A172 (cell line): ENCODE results near the gene TULP4. TPM values are rescaled to one million over a fixed set of nuclear protein-coding genes. Genes with fewer than 3 reads are reported as not detected.
"Not testable (repeated sequence)": the region's sequence is repeated elsewhere in the genome, so short reads cannot be mapped to it uniquely, and the experiment has no call there.

ENCODE experiments used
- DNase-seq: peaks from one replicate; pipeline ENCODE4 v3.0.0-alpha.2; 2015; ENCODE audit warnings: low spot score
- total RNA-seq: library from RNA; depleted of rRNA; stranded (reverse); fragments of >200 nt; shearing (Covaris generic); gene quantifications from 2 replicates; pipeline ENCODE4 v1.2.3, GENCODE V29; 2014

TULP4 gene
- total RNA-seq, 1 experiment from 2014 or later: 47.7 TPM

DNA sequence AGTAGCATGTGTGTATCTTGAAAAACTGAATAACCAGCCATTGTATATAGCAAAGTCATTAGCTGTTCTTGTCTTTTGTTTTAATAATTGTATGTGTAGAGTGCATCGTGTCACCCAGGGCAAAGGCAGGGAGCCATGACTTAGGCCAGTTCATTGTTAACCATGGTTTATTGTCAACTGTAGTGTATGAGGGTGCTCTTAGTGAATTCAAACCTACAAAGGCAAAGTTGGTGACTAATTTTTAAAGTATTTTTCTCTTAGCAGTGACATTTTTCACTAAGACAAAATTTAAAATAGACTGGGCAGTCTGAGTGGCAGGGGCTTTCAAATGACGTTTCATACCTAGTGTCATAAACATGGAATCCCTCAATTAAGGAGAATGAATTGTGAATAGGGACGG is 79.0 kb downstream of the TULP4 start:
- DNase-seq: no peak

DNA sequence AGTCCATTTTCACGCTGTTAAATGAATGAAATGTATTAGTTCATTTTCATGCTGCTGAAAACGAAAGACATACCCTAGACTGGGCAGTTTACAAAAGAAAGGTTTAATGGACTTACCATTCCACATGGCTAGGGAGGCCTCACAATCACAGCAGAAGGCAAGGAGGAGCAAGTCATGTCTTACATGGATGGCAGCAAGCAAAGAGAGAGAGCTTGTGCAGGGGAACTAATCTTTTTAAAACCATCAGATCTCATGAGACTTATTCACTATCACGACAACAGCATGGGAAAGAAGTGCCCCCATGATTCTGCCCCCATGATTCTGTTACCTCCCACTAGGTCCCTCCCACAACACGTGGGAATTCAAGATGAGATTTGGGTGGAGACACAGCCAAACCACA is 79.7 kb downstream of the TULP4 start:
- DNase-seq: not testable (repeated sequence)

DNA sequence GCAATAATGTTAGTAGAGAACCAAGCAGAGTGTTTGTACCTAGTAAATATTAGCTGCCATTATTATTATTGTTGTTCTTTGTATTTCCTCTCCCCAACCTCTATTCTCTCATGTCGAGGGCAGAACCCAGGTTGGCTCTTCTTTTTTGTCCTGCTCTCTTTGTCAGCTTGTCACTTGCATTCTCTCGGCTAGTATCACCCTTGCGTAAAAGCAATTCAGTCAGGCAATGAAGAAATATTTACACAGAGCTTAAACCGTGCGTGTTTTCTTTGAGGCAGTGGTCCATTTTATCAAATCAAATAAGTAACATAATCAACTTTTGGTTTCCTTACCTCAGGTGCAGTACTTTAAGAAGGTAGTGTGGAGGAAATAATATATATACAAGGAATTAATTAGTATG is 83.9 kb downstream of the TULP4 start:
- no peak for DNase-seq

DNA sequence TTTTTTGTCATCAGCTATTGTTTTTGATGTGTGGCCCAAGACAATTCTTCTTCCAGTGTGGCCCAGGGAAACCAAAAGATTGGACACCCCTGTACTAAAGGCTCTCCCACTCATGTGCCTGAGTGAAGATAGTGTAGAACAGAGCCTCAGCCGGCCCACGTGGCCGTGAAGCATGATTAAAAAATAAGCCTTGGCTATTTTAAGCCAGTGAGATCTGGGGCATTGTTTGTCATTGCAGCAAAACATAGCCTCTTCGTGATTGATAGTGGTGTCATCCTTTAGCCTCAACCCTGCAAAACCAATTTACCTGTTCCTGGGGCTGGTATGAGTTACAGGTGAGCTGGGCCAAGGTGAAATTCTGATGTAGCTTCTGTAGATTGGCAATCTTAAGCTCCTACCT is 85.3 kb downstream of the TULP4 start:
- DNase-seq: no peak

DNA sequence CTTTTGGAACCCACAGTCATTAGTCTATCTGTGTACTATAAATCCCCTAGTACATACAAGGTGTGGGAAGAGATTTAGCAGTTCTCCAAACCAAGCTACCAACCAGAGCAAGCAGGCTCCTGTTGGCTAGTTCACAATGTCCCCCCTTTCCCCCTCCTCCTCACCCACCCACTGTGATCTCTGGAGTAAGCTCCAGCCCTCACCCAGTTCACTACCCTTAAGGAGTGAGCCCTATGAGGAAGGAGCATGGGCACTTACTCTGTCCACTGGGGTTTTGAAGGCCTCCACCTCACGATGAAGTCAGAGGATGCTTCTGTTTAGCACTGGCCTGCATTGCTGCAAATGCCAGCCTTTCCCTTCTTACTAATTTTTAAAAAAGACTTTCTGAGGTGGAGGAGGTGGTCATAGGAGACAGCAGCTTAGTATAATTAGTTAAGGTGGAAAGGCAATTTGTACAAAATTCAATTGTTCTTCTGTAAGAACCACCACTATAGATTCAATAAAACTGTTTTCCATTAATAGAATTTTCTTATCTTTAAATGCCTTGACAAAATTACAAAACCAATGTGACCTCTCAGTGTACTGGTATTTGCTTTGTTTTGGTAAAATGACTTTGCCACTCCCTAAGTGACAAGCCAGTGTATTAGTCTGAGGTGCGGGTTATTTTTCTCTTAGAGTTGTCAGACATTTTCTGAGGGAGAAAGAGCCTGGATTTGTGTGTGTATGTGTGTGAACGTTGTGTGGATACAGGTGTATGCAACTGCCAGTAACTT is 86.2 kb downstream of the TULP4 start:
- DNase-seq: no peak

DNA sequence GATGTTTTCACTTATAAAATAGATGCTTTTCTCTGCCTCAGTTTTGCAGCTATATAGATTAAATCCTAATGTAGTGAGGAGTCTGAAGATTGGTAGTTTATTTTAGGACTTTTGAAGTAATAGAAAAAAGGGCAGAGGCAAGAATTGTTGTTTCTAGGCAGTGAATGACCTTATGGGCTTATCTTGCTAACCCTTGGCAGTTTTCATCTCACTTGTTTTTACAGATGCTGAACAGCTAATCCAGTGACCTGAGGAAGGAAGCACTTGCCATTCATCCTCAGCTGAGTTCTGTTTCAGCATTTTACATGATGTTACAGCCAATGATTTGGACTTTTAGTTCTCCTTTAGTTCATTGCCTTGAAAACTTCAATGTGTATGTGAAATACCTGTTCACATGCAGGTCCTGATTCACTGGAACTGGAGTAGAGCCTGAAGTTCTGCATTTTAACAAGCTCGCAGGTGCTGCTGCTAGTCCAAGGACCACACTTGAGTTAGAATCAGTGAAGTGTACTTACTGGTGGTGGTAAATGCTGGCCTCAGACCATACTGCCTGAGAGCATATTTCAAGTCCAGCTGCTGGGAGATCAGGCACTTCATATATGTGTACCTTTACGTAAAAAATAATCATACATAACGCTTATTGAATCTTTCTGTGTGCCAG is 86.9 kb downstream of the TULP4 start:
- no peak for DNase-seq

DNA sequence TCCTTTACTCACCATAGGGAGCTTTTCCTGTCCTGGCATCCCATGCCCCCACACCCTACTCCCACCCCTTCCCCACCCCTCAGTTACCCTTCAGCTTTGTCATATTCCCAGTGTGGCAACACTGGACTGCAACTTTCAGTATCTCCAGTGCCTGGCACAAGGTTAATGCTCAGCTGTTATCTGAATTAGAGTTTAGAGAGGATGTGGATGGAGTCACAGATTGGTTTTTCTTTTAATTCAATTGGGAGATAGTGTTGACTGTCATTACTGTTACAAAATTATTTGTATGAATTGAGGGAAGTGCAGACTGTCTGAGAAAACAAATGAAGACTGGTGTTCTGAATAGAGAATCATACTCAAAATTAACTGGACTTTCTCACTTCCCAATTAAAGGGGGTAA is 89.9 kb downstream of the TULP4 start:
- DNase-seq: no peak

DNA sequence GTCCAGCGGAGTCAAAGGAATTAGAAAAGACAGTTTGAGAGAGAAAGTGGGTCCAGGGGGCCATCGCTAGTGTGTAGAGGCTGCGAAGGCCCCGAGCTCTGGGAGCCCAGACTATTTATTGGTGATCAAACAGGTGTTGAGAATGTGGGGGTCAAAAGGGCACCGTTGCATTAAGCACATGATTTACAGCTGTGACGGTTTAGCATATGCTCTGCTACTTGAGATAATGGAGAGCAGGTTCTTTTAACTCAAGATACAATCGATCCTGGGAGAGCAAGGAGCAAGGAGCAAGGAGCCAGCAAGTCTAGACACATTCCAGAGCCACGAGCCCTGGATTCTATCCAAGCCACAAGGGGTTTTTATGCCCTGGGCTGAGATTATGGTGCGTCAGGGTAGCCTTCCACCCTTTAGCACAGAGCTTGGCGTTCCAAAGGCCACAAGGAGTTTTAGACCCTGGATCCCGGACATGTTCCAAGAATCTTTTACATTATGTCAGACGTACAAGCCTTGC is 93.1 kb downstream of the TULP4 start:
- DNase-seq: peak; percentile 85

DNA sequence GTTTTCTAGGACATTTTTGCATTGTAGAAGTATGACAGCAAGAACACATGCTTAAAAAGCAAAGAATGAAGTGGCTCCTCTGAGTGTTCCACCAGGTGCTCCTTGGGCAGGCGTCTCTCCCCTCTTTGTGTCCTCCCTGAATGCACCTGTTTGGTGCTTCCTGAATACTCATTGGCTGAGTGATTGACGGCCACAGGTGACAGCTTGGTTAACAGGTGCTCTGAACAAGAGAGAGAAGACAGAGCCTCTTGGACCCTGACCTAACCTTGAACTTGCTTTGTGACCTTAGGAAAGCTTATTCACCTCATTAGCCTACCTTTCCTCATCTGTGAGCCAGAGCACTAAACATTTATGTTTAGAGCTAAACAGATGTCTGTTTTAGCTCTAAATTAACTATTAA is 93.7 kb downstream of the TULP4 start:
- DNase-seq: no peak

DNA sequence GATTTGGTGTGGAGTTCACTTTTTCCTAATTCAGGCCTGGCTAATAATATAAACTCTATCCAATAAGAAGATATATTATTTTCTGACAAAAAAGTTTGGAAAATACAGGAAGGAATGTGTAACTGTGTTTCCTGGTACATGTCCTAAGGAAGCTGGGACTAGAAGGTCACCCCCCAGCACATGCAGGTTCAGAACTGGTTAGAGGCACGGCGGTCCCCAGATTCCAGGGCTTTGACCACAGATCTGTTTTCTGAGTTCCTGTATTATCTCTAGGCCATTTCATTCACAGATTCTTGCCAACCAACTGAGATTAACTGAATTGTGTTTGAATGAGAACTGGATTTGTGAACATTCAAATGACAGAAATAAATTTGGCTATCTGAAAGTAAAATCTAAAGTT is 94.5 kb downstream of the TULP4 start:
- DNase-seq: no peak

DNA sequence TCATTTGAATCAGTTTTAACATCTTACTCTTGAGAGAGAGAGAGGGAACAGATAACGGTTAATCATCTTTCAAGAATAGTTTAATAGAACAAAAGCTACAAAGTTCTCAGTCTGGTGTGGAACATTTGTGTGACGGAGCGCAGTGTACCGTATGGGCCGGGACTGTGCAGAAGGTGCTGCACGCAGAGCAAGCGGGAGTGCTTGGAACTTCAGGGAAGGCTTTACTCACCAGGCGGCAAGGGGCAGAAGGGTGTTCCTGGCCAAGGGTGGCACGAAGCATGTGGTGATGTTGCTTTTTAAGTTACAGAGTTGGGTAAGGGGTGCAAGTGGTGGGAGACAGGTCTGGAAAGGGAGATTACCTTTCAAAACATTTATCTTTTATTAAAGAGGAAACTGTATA is 95.7 kb downstream of the TULP4 start:
- no peak for DNase-seq

DNA sequence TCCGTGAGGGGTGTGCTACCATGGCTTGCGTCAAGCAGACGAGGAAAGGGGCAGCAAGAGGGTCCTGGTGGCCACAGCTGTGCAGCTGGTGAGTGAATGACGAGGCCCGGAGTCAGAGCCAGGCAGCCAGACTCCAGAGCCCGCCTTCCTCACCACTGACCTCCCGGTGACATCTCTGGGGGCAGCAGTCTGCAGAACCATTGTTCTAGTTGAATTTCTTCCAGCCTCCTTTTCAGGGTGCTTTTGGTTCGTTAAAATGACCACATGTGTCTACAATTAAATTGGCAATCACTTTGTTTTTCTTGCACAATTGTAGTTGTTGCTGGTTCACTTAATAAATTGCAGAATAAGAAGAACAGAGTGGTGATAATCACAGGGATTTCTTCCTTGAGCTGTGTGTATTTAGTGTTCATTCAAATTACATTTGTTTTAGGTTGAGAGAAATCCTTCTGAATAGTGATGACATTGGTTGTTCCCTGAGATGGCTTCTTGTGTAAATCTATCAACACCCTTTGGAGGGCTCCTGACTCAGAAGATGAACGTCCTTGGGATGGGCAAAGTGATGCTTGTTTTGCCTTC is 96.4 kb downstream of the TULP4 start:
- peak; percentile 41 for DNase-seq

DNA sequence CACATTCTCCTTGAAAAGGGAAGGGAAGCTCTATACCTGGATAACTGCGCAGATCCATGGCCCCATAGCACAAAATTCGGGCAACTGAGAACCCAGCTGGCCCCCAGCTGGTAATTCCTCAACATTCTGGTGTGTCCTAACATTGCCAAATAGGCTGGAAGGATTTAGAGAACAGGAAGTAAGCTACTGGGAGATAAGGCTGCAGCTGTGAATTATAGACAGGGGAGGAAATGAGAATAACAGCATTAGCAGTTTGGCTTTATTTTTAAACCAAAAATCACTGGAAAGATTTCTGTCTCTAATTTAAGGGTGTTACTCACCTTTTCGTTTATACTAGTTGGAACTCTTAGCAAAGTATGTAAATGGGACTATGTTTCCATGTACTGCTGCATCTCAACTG is 97.2 kb downstream of the TULP4 start:
- DNase-seq: peak; percentile 63

DNA sequence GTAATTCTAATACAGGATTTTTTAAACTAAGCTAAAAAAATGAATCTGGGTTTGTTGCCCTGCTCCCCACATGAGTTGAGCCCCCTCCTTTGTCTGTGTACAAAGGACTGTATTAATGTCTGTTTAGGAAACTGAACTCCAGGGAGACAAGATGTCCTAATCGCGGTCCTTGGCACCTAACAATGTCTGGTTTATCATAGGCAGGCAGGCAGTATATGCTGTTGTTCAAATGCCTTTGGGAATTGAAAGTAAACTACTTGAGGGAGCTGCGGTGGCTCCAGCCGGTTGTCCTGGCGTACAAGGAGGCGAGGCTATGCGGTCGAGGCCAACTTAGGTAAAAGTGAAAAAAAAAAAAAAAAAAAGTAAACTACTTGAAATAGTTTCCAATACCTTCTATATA is 98.5 kb downstream of the TULP4 start:
- DNase-seq: no peak

DNA sequence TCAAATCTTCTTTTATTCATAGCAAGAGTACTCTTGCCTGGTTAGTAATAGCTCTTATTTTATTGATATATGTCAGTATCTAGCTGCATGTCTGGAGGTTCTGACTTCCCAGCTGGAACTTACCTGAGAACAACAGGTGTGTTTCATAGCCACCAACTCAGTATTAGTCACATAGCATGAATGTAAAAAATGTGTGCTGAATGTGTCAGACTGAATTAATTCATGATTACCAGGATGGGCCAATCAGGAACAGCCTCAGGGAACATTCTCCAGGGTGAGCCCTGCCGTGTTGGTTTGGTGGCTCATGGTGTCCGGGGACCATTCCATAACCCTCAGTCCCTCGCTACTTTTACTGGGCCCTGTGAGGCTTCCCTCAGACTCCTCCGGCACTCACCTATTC is 99.7 kb downstream of the TULP4 start:
- DNase-seq: peak; percentile 24

DNA sequence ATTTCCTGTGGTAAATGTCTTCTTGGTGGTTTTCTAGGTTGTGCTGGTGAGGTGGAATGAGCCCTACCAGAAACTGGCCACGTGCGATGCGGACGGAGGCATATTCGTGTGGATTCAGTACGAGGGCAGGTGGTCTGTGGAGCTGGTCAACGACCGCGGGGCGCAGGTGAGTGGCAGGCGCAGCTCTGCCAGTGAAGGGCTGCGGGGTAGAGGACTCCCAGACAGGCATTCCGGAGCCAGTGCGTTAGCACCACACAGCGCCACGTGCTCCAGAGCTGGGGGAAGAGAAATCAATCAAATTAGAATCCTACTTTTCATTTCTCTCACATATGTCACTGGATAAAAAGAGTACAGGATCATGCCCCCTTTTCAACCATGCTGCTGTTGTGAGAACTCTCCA is 100.8 kb downstream of the TULP4 start:
- no peak for DNase-seq

DNA sequence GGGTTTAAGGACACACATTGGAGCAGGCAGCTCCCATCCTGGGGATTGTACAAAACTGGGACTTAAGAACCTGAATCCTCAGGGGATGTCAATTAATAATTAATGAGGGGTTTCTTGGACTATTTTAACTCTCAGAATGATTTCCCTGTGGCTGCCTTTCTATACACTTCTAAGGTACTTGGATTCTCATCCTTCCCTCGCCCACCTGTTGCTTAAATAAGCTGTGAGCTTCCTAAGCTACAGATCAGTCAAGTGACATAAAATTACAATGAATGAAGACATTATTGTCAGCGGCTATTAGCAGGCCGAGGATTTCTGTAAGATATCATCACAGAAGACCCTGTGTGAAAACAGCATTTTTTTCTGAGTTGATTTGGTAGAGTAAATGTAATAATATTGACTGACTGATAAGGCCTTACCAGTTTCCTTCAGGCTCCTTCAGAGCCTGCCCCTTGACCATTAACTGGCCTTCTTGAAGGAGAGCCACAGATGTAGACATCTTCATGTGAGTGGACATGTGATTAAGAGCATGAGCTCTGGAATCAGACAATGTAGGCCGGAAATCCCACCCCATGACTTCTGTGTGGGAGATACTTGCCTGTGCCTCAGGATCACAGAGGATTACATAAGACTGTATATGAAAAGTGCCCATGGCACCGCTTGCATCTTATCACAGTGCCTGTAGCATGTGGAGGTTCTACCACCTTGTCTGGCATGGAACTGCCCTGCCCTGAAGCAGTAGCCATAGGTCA is 101.7 kb downstream of the TULP4 start:
- no peak for DNase-seq

DNA sequence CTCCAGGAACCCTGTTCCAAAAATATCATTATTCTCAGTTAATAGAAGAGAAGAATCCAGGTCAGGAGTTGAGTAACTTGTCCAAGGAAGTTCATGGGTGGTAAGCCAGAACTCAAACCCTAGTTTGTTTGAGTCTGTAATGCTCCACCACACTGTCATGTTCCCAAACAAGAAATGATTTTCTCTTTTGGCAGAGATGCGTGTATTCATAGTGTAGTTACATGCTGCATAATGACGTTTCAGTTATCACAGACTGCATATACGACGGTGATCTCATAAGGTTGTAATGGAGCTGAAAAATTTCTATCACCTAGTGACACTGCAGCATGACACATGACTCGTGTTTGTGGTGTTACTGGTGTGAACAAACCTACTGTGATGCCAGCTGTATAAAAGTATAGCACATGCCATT is 102.6 kb downstream of the TULP4 start:
- DNase-seq: peak; percentile 45

DNA sequence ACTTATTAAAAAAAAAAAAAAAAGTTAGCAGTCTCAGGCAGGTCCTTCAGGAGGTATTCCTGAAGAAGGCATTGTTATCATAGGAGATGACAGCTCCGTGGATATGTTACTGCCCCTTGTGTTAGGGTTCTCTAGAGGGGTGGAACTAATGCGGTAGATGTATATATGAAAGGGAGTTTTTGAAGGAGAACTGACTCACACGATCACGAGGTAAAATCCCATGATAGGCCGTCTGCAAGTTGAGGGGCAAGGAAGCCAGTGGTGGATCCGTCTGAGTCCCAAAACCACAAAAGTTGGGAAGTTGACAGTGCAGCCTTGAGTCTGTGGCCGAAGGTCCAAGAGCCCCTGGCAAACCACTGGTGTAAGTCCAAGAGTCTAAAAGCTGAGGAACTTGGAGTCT is 103.4 kb downstream of the TULP4 start:
- DNase-seq: peak; percentile 65

DNA sequence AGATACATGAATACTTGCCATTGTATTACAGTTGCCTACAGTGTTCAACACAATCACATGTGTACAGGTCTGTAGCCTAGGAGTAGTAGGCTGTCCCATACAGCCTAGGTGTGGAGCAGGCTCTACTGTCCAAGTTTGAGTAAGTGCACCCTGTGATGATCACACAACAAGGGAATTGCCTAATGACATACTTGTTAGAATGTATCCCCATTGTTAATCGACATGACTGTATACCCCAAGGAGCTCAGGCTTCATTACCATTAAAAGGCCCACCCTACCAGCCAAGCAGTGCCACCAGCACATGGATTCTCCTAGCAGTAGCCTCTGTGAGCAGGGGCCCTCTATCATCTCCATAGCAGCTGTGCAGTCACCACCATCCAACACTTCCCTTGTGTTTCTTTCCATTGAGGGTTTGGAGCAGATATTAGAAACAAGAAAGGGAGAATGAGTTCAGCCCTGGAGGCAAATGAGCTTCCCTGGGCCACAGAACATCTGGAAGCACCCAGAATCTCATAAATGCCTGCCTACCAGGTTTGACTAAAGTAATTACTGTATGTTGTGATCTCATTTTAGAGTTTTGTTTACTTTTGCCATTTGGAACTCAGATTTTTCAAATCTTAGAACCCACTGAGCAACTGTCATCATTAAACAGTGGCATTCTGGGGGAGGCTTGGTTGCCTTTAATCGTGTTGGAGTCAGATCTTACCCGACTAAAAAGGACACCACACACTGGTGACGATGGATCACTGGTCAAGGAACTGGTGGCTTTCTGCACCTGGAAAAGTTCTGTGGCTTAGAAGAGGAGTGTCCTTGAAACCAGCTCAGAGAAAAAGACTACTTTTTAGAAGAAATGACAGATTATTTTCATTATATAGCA is 104.9 kb downstream of the TULP4 start:
- no peak for DNase-seq

DNA sequence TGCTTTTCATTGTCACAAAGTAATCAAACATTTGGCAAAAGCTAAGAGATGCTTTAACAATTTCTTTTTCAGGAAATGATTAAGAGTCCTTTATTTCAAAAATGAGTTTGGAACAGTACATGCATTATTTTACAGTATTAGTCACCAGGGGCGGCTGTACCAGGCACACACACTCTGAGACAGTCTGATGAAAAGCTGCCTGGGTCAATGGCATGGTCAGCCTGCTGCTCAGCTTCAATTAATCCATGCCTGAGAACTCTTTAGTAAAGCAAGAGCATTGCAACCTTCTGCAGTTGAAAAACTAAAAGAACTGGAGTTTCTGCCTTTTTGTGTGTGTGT is 105.5 kb downstream of the TULP4 start:
- DNase-seq: peak; percentile 61
